OCI-LY3 (cell line): ENCODE measurements around the gene GALNTL6.

ENCODE experiments used
- H2AFZ ChIP-seq: fragments of 200-600, 300-600 bp; shearing (Covaris generic); 2 replicates; pipeline ENCODE4 v1.6.0; 2014; ENCODE audit warnings: antibody characterized with exemption, low read depth, low read length
- H3K27ac ChIP-seq: fragments of 200-600, 300-600 bp; sonication (generic); 2 replicates; pipeline ENCODE4 v1.5.1; 2014; ENCODE audit warnings: mild to moderate bottlenecking, low read length, moderate library complexity, mixed read lengths
- H3K27me3 ChIP-seq: fragments of 200-600, 300-600 bp; sonication (generic); 2 replicates; pipeline ENCODE4 v1.6.1; 2014; ENCODE audit warnings: low read depth, low read length, mixed read lengths
- H3K36me3 ChIP-seq: fragments of 200-600, 300-600 bp; sonication (generic); replicated peaks from 2 replicates; pipeline ENCODE3; 2014; ENCODE audit warnings: low read depth, low read length, mixed read lengths
- H3K4me1 ChIP-seq: fragments of 300-600, 200-600 bp; sonication (generic); 2 replicates; pipeline ENCODE4 v1.6.1; 2014; ENCODE audit warnings: low read length, mixed read lengths
- H3K4me2 ChIP-seq: fragments of 200-600, 300-600 bp; sonication (generic); 2 replicates; pipeline ENCODE4 v1.6.1; 2014; ENCODE audit warnings: low read length, mixed read lengths
- H3K4me3 ChIP-seq: fragments of 300-600, 200-600 bp; sonication (generic); 2 replicates; pipeline ENCODE4 v1.5.1; 2014; ENCODE audit warnings: antibody characterized with exemption, mild to moderate bottlenecking, low read length, moderate library complexity
- H3K79me2 ChIP-seq: fragments of 300-600, 200-600 bp; shearing (Covaris generic); 2 replicates; pipeline ENCODE4 v1.6.1; 2014; ENCODE audit warnings: mild to moderate bottlenecking, low read length, mixed read lengths
- H3K9ac ChIP-seq: fragments of 300-600, 200-600 bp; shearing (Covaris generic); 2 replicates; pipeline ENCODE4 v1.6.0; 2014; ENCODE audit warnings: mild to moderate bottlenecking, low read length, moderate library complexity
- H3K9me3 ChIP-seq: fragments of 200-600, 300-600 bp; shearing (Covaris generic); 2 replicates; pipeline ENCODE4 v1.6.1; 2014; ENCODE audit warnings: low read length, mixed read lengths; ENCODE audit not compliant: insufficient read depth
- H4K20me1 ChIP-seq: fragments of 200-600, 300-600 bp; sonication (generic); 2 replicates; pipeline ENCODE4 v1.6.1; 2016; ENCODE audit warnings: low read length, mixed read lengths; ENCODE audit not compliant: insufficient read depth
- EZH2phosphoT487 ChIP-seq: fragments of 200-600 bp; shearing (Covaris generic); IDR thresholded peaks from 2 replicates; pipeline ENCODE4 v1.6.1; 2018; ENCODE audit warnings: antibody characterized with exemption, mixed run types, low read depth
- TF ChIP-seq, protein P1 (sequence below): fragments of 200-600, 300-600 bp; sonication (generic); IDR thresholded peaks from 2 replicates; pipeline ENCODE4 v1.5.1; 2014; ENCODE audit warnings: antibody characterized with exemption, low read length, low read depth

GALNTL6 gene

DNA sequence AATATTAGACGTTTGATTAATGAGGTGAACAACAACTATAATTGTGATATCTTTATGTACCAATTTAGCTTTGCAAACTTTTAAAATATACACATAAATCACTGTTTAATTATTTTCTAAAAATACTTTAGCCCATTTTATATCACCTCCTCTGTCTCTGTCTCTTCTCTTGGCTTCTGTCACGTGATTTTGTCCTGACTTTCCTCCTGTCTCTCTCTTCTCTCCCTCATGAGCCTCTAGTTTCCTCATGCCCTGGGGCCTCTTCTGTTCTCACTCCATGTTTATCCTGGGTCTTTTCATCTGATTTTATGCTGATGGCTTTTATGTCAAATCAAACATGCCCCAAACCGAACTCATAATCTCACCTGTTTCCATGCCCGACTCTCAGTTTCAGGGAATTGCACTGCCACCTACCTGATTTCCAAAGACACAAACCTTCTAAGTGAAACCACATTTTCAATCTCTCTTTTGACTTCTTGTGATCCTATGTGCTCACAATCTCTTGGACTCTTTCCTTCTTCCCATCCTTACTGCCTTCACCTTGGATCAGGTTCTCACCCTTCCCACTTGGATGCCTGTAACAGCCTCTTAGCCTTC lies 1052.4 kb downstream of the GALNTL6 start:
- no peak overlapping the region for H3K9ac ChIP-seq
- no peaks in the 10 kb centered on the region for H3K36me3 ChIP-seq
- H3K4me2 ChIP-seq = no peak overlapping the region
- H3K79me2 ChIP-seq = no peaks in the 10 kb centered on the region
- H3K4me3 ChIP-seq = no peak overlapping the region
- H3K4me1 ChIP-seq = no peaks in the 10 kb centered on the region
- no peak for TF ChIP-seq EZH2phosphoT487
- TF ChIP-seq, protein P1, sequence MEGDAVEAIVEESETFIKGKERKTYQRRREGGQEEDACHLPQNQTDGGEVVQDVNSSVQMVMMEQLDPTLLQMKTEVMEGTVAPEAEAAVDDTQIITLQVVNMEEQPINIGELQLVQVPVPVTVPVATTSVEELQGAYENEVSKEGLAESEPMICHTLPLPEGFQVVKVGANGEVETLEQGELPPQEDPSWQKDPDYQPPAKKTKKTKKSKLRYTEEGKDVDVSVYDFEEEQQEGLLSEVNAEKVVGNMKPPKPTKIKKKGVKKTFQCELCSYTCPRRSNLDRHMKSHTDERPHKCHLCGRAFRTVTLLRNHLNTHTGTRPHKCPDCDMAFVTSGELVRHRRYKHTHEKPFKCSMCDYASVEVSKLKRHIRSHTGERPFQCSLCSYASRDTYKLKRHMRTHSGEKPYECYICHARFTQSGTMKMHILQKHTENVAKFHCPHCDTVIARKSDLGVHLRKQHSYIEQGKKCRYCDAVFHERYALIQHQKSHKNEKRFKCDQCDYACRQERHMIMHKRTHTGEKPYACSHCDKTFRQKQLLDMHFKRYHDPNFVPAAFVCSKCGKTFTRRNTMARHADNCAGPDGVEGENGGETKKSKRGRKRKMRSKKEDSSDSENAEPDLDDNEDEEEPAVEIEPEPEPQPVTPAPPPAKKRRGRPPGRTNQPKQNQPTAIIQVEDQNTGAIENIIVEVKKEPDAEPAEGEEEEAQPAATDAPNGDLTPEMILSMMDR = no peak
- H3K27ac ChIP-seq = no peak overlapping the region
- H3K9me3 ChIP-seq = no peaks in the 10 kb centered on the region
- H4K20me1 ChIP-seq = no peaks in the 10 kb centered on the region
- H3K27me3 ChIP-seq = no peaks in the 10 kb centered on the region
- H2AFZ ChIP-seq = no peak overlapping the region

DNA sequence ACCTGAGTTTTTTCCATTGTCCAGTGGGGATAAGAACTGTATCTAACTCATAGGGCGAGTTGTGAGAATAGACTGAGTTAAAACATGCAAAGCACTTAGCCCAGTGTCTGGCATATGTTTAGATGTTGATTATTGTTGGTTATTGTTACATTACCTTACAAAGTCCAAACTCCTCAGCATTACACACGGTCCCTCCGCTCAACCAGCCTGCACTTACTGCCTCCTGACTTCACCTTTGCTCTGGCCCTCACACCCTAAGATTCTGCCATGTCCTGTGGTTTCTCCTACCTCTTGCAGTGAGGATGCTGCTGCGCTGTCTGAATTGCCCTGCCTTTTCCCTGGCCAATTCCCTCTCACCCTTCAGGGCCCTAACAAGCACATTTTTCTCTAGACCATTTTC lies 1053.2 kb downstream of the GALNTL6 start:
- TF ChIP-seq, protein P1 = no peak
- no peak for TF ChIP-seq EZH2phosphoT487
- H3K79me2 ChIP-seq = no peaks in the 10 kb centered on the region
- H4K20me1 ChIP-seq = no peaks in the 10 kb centered on the region
- H3K4me3 ChIP-seq = no peak overlapping the region
- no peaks in the 10 kb centered on the region for H3K36me3 ChIP-seq
- no peaks in the 10 kb centered on the region for H3K27me3 ChIP-seq
- H3K4me2 ChIP-seq = no peak overlapping the region
- H3K9me3 ChIP-seq = no peaks in the 10 kb centered on the region
- no peak overlapping the region for H3K27ac ChIP-seq
- H3K9ac ChIP-seq = no peak overlapping the region
- H2AFZ ChIP-seq = no peak overlapping the region
- H3K4me1 ChIP-seq = no peaks in the 10 kb centered on the region

DNA sequence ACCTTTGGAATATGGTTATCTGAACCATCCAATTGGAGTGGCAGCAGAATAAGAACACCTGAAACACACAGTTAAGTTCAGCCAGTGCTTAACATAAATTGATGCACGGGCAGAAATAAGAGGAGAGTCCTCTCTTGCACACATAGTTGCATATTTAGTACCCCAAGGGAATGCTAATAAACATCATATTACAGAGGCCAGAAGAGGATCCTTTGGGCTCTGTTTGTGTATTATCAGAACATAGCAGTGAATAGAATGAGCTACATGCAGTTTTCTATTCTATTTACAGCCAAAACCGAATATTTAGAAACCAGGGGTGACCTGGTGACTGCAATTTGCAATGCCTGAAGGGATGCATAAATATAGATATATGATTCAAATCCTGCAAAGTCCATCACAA lies 1054.6 kb downstream of the GALNTL6 start:
- H2AFZ ChIP-seq = no peak overlapping the region
- H3K4me1 ChIP-seq = no peaks in the 10 kb centered on the region
- H3K9me3 ChIP-seq = no peaks in the 10 kb centered on the region
- H3K79me2 ChIP-seq = no peaks in the 10 kb centered on the region
- no peak overlapping the region for H3K27ac ChIP-seq
- no peak overlapping the region for H3K9ac ChIP-seq
- TF ChIP-seq, protein P1 = no peak
- TF ChIP-seq EZH2phosphoT487 = no peak
- H3K4me2 ChIP-seq = no peak overlapping the region
- H3K4me3 ChIP-seq = no peak overlapping the region
- H3K27me3 ChIP-seq = no peaks in the 10 kb centered on the region
- H4K20me1 ChIP-seq = no peaks in the 10 kb centered on the region
- no peaks in the 10 kb centered on the region for H3K36me3 ChIP-seq

DNA sequence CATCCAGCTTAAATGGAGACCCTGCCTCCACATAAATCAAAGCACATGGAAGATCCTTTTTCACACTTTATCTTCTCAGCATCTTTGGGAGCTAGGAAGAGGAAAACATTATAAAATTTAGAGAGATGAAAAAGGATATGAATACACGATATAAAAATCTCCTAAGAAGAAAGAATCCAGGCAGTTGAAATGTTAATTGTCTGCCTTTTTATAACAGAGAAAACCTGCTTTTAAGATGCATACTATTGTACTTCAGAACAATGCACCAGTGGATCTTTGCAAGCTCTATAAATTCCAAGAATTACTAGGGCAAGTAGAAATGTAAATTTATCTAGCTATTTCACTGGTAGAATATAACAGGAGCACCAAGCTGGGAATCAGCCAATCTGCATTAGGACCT lies 1055.1 kb downstream of the GALNTL6 start:
- Histone ChIP-seq H3K27ac (no peak overlapping the region), H2AFZ (no peak overlapping the region), H3K9ac (no peak overlapping the region)

More for the DNA sequence above, 1055.1 kb downstream of the GALNTL6 start:
- H3K4me3 ChIP-seq = no peak overlapping the region
- no peaks in the 10 kb centered on the region for H3K36me3 ChIP-seq
- H3K27me3 ChIP-seq = no peaks in the 10 kb centered on the region
- H4K20me1 ChIP-seq = no peaks in the 10 kb centered on the region
- H3K9me3 ChIP-seq = no peaks in the 10 kb centered on the region
- no peaks in the 10 kb centered on the region for H3K79me2 ChIP-seq
- H3K4me1 ChIP-seq = no peaks in the 10 kb centered on the region
- no peak overlapping the region for H3K4me2 ChIP-seq
- no peak for TF ChIP-seq EZH2phosphoT487
- TF ChIP-seq, protein P1 = no peak
